ENCODE data around the gene SCN4B. TPM values are rescaled to one million over a fixed set of nuclear protein-coding genes. Genes with fewer than 3 reads are reported as not detected.
"Not testable (repeated sequence)": the region's sequence is repeated elsewhere in the genome, so short reads cannot be mapped to it uniquely, and the experiment has no call there.

Gene SCN4B
- total RNA-seq, 1 donor from 2014 or later = 0.53 TPM

GRCh38 chr11:118184784-118185579 lies 32.4 kb upstream of the SCN4B start:
- DNase-seq (ENCODE audit: low read depth) = no peak
- Histone ChIP-seq H3K4me3 (ENCODE audit: low read depth, low read length) (no peak overlapping the region), H3K36me3 (ENCODE audit: control insufficient read depth, insufficient read depth, low read length) (no peaks in the 10 kb centered on the region), H3K27me3 (ENCODE audit: control insufficient read depth, insufficient read depth, low read length) (peaks cover 3% of the 10 kb centered on the region)
- FAIRE-seq = no peak
- no peak for TF ChIP-seq CTCF (IDR thresholded peaks at IDR 0.05; ENCODE audit: insufficient read depth, low read length, severe bottlenecking)

DNA sequence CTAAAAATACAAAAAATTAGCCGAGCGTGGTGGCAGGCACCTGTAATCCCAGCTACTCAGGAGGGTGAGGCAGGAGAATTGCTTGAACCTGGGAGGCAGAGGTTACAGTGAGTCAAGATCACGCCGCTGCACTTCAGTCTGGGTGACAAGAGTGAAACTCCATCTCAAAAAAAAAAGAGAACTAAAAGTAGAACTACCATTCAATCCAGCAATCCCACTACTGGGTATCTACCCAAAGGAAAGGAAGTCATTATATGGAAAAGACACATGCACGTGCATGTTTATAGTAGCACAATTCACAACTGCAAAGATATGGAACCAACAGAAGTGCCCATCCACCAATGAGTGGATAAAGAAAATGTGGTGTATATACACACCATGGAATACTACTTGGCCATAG lies 31.1 kb upstream of the SCN4B start:
- not testable (repeated sequence) for H3K4me3 ChIP-seq (ENCODE audit: low read depth, low read length); H3K27me3 ChIP-seq (ENCODE audit: control insufficient read depth, insufficient read depth, low read length); FAIRE-seq; DNase-seq (ENCODE audit: low read depth); H3K36me3 ChIP-seq (ENCODE audit: control insufficient read depth, insufficient read depth, low read length)

- no peak for FAIRE-seq
- Histone ChIP-seq H3K36me3 (ENCODE audit: control insufficient read depth, insufficient read depth, low read length) (no peaks in the 10 kb centered on the region), H3K27me3 (ENCODE audit: control insufficient read depth, insufficient read depth, low read length) (no peaks in the 10 kb centered on the region), H3K4me3 (ENCODE audit: low read depth, low read length) (no peak overlapping the region)
- peak; percentile 58 for DNase-seq (ENCODE audit: low read depth)
- no peak for TF ChIP-seq CTCF (IDR thresholded peaks at IDR 0.05; ENCODE audit: insufficient read depth, low read length, severe bottlenecking)
Observed at GRCh38 chr11:118180300-118180703, 27.7 kb upstream of the SCN4B start.

GRCh38 chr11:118176778-118177134 lies 24.1 kb upstream of the SCN4B start:
- Histone ChIP-seq H3K27me3 (ENCODE audit: control insufficient read depth, insufficient read depth, low read length) (no peaks in the 10 kb centered on the region), H3K4me3 (ENCODE audit: low read depth, low read length) (no peak overlapping the region), H3K36me3 (ENCODE audit: control insufficient read depth, insufficient read depth, low read length) (no peaks in the 10 kb centered on the region)
- no peak for DNase-seq (ENCODE audit: low read depth)
- FAIRE-seq = no peak
- no peak for TF ChIP-seq CTCF (IDR thresholded peaks at IDR 0.05; ENCODE audit: insufficient read depth, low read length, severe bottlenecking)

GRCh38 chr11:118175993-118176777 lies 23.6 kb upstream of the SCN4B start, which contains the start of gene SCN2B:
TSS of gene SCN2B (minus strand) at chr11:118176639. CDS start at chr11:118176431, 208 bp downstream.
- FAIRE-seq (no peak), DNase-seq (ENCODE audit: low read depth) (peak; percentile 38)
- peak within 1 kb of the TSS; percentile 1 for H3K4me3 ChIP-seq (ENCODE audit: low read depth, low read length)
- TF ChIP-seq CTCF (IDR thresholded peaks at IDR 0.05; ENCODE audit: insufficient read depth, low read length, severe bottlenecking) = no peak
- no peaks in the 10 kb centered on the region for H3K27me3 ChIP-seq (ENCODE audit: control insufficient read depth, insufficient read depth, low read length)
- H3K36me3 ChIP-seq (ENCODE audit: control insufficient read depth, insufficient read depth, low read length) = no peaks in the 10 kb centered on the region
